ENCODE results near the gene SSX1.
"Not testable (repeated sequence)": the region's sequence is repeated elsewhere in the genome, so short reads cannot be mapped to it uniquely, and the experiment has no call there.

The SSX1 gene, protein sequence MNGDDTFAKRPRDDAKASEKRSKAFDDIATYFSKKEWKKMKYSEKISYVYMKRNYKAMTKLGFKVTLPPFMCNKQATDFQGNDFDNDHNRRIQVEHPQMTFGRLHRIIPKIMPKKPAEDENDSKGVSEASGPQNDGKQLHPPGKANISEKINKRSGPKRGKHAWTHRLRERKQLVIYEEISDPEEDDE

DNA sequence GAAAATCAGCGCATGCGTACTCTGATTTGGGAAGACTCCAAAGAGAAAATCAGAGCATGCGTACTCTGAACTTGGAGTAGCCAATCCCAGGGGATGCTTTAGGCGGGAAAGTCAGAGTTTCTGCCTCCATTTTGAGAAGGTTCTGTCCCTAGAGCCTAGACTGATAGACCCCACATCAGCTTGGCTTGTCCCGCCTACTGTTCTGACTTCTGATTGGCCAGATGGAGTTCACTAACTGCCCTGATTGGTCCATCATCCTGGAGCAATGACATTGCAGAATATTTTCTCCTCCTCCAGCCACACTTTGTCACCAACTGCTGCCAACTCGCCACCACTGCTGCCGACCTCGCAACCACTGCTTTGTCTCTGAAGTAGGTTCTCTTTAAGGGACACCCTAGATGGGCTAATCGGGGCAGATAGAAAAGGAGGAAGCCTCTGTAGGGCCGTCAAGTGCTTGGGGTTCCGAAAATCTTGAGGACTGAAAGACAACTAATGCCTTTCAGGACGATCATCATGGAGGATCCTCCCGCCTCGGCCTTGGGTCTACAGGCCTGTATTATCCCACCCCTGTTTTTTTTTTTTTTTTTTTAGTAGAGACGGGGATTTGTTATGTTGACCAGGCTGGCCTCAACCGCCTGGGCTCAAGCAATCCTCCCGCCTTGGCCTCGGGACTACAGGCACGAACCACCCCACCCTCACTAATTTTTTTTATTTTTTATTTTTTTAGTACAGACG lies at the start of gene SSX1:
SSX1 (plus strand) TSS at position 331 of the 735 bp plus-strand sequence. CDS start 1,850 bp downstream, outside the sequence.
- not testable (repeated sequence) for DNase-seq (ENCODE audit: low spot score)

DNA sequence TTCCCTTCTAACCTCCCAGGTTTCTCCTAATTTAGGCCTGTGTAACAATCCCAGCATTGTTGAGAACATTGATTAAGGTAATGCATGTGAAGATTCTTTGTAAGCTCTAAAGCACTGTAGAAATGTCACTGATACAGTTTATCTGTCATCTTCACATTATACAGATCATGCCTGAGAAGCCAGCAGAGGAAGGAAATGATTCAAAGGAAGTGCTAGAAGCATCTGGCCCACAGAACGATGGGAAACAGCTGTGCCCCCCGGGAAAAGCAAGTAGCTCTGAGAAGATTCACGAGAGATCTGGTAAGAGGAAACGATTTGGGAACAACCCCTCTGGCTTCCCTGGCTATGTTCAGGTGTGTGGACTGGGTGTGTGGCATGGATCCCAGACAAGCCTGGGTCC lies 40.9 kb upstream of the SSX1 start:
- not testable (repeated sequence) for DNase-seq (ENCODE audit: low spot score)

DNA sequence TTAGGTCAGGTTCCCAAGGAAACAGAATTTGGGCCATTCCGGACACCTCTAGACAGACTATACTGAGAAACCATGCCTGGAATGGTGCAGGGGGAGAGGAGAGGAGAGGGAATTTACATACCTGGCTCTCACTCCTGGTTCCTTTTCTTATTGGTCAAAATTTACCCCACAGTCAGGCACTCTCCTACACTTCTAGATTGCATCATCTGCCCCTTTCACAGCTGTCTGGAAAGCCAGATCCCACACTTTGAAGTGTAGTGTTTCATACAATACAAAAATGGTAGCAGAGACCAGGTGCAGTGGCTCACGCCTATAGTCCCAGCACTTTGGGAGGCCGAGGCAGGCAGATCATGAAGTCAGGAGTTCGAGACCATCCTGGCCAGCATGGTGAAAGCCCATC lies 31.0 kb upstream of the SSX1 start:
- not testable (repeated sequence) for DNase-seq (ENCODE audit: low spot score)

DNA sequence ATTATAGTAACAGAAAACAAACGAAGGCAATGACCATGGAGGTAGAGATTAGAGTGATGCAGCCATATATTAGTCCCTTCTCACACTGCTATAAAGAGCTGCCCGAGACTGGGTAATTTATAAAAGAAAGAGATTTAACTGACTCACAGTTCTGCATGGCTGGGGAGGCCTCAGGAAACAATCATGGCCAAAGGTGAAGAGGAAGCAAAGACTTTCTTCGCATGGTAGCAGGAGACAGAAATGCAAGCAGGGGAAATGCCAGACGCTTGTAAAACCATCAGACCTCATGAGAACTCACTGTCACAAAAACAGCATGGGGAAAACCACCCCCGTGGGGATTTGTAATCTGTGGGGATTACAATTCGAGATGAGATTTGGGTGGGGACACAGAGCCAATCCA lies 2.2 kb upstream of the SSX1 start:
- not testable (repeated sequence) for DNase-seq (ENCODE audit: low spot score)

DNA sequence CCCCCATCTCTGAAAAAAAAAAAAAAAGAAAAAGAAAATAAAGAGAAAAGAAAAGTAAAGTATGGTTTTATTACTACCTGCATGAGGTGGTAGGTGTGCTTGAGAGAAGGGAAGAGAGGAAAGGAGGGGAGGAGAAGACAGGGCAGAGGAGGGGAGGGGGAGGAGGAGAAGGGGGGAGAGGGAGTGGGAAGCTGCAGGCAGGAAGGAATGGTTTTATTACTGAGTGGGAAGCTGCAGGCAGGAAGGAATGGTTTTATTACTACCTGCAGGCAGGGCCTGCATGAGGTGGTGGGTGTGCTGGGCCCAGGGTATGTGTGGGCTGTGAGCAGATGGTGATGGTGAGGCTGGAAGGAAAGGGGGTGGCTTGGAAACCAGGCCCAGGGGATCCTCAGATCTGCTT lies 19.2 kb downstream of the SSX1 start:
- DNase-seq (ENCODE audit: low spot score) = not testable (repeated sequence)

DNA sequence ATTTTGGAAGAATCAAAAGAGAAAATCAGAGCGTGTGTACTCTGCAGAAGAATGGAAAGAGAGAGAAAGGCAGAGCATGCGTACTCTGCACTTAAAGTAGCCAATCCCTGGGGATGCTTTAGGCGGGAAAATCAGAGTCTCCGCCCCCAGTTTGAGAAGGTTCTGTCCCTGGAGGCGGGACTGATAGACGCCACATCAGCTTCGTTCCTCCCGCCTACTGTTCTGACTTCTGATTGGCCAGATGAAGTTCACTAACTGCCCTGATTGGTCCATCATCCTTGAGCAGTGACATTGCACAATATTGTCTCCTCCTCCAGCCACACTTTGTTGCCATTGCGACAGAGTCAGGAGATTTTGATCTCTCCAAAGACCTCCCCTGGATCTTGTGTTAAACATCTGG lies 23.8 kb downstream of the SSX1 start:
- no peak for DNase-seq (ENCODE audit: low spot score)

DNA sequence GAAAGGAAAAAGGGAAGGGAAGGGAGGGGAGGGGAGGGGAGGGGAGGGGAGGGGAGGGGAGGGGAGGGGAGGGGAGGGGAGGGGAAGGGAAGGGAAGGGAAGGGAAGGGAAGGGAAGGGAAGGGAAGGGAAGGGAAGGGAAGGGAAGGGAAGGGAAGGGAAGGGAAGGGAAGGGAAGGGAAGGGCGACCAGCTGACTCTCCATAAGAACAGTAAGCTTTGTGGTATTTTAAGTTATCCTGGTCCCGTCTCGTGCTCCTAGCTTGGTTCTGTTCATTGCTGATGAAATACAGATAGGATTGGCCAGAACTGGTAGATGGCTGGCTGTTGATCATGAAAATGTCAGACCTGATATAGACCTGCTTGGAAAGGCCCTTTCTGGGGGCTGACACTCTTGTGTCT lies 25.5 kb downstream of the SSX1 start:
- DNase-seq (ENCODE audit: low spot score) = not testable (repeated sequence)

DNA sequence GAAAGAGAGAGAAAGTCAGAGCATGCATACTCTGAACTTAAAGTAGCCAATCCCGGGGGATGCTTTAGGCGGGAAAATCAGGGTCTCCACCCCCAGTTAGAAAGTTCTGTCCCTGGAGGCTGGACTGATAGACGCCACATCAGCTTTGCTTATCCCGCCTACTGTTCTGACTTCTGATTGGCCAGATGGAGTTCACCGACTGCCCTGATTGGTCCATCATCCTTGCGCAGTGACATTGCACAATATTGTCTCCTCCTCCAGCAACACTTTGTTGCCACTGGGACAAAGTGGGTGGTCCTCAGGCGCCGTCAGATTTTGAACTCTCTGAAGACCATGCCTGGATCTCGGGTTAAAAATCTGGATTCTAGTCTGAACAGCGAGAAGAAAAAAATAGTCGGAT lies 51.0 kb downstream of the SSX1 start:
- DNase-seq (ENCODE audit: low spot score) = no peak

DNA sequence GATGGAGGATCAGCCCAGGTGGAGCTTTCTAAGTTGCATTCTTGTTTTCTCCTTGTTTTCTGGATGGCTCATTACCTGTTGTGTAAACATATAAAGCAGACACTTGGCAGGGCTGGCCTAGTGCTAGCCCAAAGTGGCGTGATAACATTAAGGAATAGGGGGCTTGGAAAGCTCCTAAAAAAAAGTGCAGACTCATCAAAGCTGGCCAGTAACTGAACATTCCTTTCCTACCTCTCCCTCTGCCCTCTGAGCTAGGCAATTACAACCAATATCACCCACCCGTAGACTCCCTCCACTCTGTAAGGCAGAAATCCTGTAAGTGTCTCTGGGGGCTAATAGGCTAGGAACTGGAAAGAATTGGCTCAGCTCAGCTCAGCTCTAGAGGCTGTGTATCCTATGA lies 58.8 kb downstream of the SSX1 start:
- DNase-seq (ENCODE audit: low spot score) = not testable (repeated sequence)
